ENCODE measurements around the gene RGS12. TPM values are rescaled to one million over a fixed set of nuclear protein-coding genes. Genes with fewer than 3 reads are reported as not detected.

RGS12 gene
- total and polyA plus RNA-seq, 2 of the 13 experiments (the other 11 are each of a cell fraction or from before 2014, with no cell fraction given), result 21.0 to 27.7 TPM

DNA sequence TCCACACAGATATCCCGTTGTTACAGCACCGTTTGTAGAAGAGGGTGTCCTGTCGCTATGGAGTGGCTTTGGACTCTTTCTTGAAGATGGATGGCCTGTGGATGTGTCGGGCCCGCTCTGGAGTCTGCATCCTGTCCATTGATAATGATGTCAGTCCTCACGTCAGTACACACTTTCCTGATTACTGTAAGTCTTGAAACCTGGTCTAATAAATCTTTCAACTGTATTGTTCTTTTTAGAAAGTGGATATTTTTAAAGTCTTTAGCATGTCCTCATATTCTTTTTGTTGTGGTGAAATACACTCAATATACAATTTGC, 29.0 kb upstream of the RGS12 start:
- intact Hi-C loops (cut with micrococcal nuclease; ENCODE audit: unreplicated experiment) (loop anchor here (10.0 kb wide), 1 partner anchor 59 kb away; no protein-coding TSS in a partner anchor), in situ Hi-C loops (cut with HindIII; ENCODE audit: extremely low pct_ligation_motif_present, low pct_unique_long_range_greater_than_20kb) (no loop called here)
- Histone ChIP-seq H2AFZ (ENCODE audit: low read length) (no peak overlapping the region), H3K9ac (ENCODE audit: insufficient read depth, low read depth, low read length) (no peak overlapping the region), H4K20me1 (ENCODE audit: insufficient read depth, low read length) (no peaks in the 10 kb centered on the region), H3K4me1 (ENCODE audit: insufficient read depth, low read length) (peaks cover 19% of the 10 kb centered on the region), H3K4me3 (replicated peaks in 1 of 3; ENCODE audit: insufficient read depth in 1 of 3, low read depth in 2 of 3, low read length in 3 of 3) (no peak overlapping the region), H3K9me3 (ENCODE audit: low read length) (no peaks in the 10 kb centered on the region), H3K27me3 (ENCODE audit: control insufficient read depth in 1 of 2, insufficient read depth in 2 of 2, low read length in 2 of 2) (peaks cover 3 to 55% of the 10 kb centered on the region in 2 experiments), H3K4me2 (ENCODE audit: low read depth, low read length) (no peak overlapping the region), H3K27ac (ENCODE audit: extremely low read length, insufficient read depth, low read length) (no peak overlapping the region), H3K79me2 (ENCODE audit: insufficient read depth, low read length) (no peaks in the 10 kb centered on the region), H3K36me3 (replicated peaks in 1 of 2; ENCODE audit: control insufficient read depth in 1 of 2, insufficient read depth in 2 of 2, low read length in 2 of 2) (no peaks in the 10 kb centered on the region)
- ATAC-seq (no peak), FAIRE-seq (no peak), DNase-seq (ENCODE audit: low spot score) (no peak)
- no peak for TF ChIP-seq ZBTB1 (CRISPR knock-in tag; IDR thresholded peaks at IDR 0.05; ENCODE audit: borderline replicate concordance)
- WGBS (ENCODE audit: low lambda C conversion rate), result 34% methylated on average over 6 of the region's 6 CpGs
- BruUV-seq (replicated peaks), result no TSS peak
- POLR2A ChIA-PET, result no interaction called here
- CTCF ChIA-PET (ENCODE audit: low intra/inter-chr PET ratio, low total read pairs), result no interaction called here

DNA sequence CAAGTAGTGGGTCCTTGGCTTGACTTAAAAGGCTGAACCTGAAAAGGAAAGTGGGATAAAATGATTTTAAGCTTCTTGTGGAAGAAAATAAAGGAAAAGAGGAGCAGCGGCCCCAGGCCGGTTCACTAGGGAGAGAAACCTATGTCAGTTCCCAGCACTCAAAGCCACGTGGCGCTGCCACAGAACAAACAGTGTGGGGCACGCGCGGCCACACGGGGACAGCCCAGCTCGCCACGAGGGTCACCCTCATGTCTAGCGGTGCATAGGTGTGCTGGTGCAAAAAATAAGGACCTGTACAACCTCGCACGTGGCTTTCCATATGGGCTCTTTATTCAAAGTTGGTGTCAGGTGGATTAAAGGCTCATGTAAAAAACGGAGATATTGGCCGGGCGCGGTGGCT, 26.7 kb upstream of the RGS12 start:
- CTCF ChIA-PET (ENCODE audit: low intra/inter-chr PET ratio, low total read pairs), result no interaction called here
- no peak for FAIRE-seq

More for the DNA sequence above, 26.7 kb upstream of the RGS12 start:
- in situ Hi-C loops (cut with HindIII; ENCODE audit: extremely low pct_ligation_motif_present, low pct_unique_long_range_greater_than_20kb), result no loop called here
- H3K79me2 ChIP-seq (ENCODE audit: insufficient read depth, low read length), result no peaks in the 10 kb centered on the region
- intact Hi-C loops (cut with micrococcal nuclease; ENCODE audit: unreplicated experiment), result loop anchor here (10.0 kb wide), 1 partner anchor 61 kb away; no protein-coding TSS in a partner anchor
- H3K4me2 ChIP-seq (ENCODE audit: low read depth, low read length), result no peak overlapping the region
- POLR2A ChIA-PET, result no interaction called here
- no peak overlapping the region for H3K27ac ChIP-seq (ENCODE audit: extremely low read length, insufficient read depth, low read length)
- no peak overlapping the region for H2AFZ ChIP-seq (ENCODE audit: low read length)
- no peaks in the 10 kb centered on the region for H3K36me3 ChIP-seq (replicated peaks in 1 of 2; ENCODE audit: control insufficient read depth in 1 of 2, insufficient read depth in 2 of 2, low read length in 2 of 2)
- no peaks in the 10 kb centered on the region for H3K9me3 ChIP-seq (ENCODE audit: low read length)
- no peak overlapping the region for H3K9ac ChIP-seq (ENCODE audit: insufficient read depth, low read depth, low read length)
- BruUV-seq (replicated peaks), result no TSS peak
- ATAC-seq (no peak), DNase-seq (ENCODE audit: low spot score) (no peak)
- peaks cover 37% of the 10 kb centered on the region for H3K4me1 ChIP-seq (ENCODE audit: insufficient read depth, low read length)
- peaks cover 3 to 66% of the 10 kb centered on the region in 2 experiments for H3K27me3 ChIP-seq (ENCODE audit: control insufficient read depth in 1 of 2, insufficient read depth in 2 of 2, low read length in 2 of 2)
- H4K20me1 ChIP-seq (ENCODE audit: insufficient read depth, low read length), result no peaks in the 10 kb centered on the region
- H3K4me3 ChIP-seq (replicated peaks in 1 of 3; ENCODE audit: insufficient read depth in 1 of 3, low read depth in 2 of 3, low read length in 3 of 3), result no peak overlapping the region
- 38% methylated on average over 17 of the region's 17 CpGs for WGBS (ENCODE audit: low lambda C conversion rate)
- TF ChIP-seq ATF2 (CRISPR knock-in tag; IDR thresholded peaks at IDR 0.05) (no peak), ATAD3A (CRISPR knock-in tag; IDR thresholded peaks at IDR 0.05) (no peak), MYC (CRISPR knock-in tag; IDR thresholded peaks at IDR 0.05; ENCODE audit: borderline replicate concordance) (0 out of 2 replicates have a peak, but pooled peaks have one; percentile 24), HMGA1 (CRISPR knock-in tag; conservative IDR thresholded peaks at IDR 0.05) (no peak), MNT (IDR thresholded peaks at IDR 0.05) (no peak), ZC3H4 (CRISPR knock-in tag; IDR thresholded peaks at IDR 0.05; ENCODE audit: borderline replicate concordance) (no peak)
- TF ChIP-seq, protein P1, sequence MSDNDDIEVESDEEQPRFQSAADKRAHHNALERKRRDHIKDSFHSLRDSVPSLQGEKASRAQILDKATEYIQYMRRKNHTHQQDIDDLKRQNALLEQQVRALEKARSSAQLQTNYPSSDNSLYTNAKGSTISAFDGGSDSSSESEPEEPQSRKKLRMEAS (IDR thresholded peaks at IDR 0.05), result peak; percentile 37; the same call in 1 of the 2 replicates
- TF ChIP-seq, protein P2, sequence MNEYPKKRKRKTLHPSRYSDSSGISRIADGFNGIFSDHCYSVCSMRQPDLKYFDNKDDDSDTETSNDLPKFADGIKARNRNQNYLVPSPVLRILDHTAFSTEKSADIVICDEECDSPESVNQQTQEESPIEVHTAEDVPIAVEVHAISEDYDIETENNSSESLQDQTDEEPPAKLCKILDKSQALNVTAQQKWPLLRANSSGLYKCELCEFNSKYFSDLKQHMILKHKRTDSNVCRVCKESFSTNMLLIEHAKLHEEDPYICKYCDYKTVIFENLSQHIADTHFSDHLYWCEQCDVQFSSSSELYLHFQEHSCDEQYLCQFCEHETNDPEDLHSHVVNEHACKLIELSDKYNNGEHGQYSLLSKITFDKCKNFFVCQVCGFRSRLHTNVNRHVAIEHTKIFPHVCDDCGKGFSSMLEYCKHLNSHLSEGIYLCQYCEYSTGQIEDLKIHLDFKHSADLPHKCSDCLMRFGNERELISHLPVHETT (CRISPR knock-in tag; conservative IDR thresholded peaks at IDR 0.05), result no peak
- TF ChIP-seq, protein P3, sequence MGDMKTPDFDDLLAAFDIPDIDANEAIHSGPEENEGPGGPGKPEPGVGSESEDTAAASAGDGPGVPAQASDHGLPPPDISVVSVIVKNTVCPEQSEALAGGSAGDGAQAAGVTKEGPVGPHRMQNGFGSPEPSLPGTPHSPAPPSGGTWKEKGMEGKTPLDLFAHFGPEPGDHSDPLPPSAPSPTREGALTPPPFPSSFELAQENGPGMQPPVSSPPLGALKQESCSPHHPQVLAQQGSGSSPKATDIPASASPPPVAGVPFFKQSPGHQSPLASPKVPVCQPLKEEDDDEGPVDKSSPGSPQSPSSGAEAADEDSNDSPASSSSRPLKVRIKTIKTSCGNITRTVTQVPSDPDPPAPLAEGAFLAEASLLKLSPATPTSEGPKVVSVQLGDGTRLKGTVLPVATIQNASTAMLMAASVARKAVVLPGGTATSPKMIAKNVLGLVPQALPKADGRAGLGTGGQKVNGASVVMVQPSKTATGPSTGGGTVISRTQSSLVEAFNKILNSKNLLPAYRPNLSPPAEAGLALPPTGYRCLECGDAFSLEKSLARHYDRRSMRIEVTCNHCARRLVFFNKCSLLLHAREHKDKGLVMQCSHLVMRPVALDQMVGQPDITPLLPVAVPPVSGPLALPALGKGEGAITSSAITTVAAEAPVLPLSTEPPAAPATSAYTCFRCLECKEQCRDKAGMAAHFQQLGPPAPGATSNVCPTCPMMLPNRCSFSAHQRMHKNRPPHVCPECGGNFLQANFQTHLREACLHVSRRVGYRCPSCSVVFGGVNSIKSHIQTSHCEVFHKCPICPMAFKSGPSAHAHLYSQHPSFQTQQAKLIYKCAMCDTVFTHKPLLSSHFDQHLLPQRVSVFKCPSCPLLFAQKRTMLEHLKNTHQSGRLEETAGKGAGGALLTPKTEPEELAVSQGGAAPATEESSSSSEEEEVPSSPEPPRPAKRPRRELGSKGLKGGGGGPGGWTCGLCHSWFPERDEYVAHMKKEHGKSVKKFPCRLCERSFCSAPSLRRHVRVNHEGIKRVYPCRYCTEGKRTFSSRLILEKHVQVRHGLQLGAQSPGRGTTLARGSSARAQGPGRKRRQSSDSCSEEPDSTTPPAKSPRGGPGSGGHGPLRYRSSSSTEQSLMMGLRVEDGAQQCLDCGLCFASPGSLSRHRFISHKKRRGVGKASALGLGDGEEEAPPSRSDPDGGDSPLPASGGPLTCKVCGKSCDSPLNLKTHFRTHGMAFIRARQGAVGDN (CRISPR knock-in tag; IDR thresholded peaks at IDR 0.05), result peak; percentile 40

Data from HepG2 (cell line).